ENCODE measurements around the gene STK38.
"Not testable (repeated sequence)": the region's sequence is repeated elsewhere in the genome, so short reads cannot be mapped to it uniquely, and the experiment has no call there.

STK38 gene

DNA sequence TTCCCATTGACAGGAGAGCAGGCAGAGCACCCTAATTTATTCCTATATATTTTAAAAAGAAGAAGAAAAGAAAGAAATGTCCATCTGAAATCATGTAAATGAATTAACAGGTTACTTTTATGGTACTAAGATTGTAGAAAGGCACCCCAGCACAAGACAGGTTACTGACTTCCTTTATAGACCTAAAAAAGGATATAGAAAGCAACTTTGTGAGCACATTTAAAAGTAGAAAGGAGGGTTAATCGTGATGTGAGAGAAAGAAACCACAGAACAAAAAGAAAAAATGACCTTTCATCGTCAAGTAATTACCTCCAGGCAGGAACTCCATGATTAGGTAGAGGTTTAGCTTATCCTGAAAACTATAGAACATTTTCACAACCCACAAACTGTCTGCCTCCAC is 29.9 kb downstream of the STK38 start:
- no peak for DNase-seq

DNA sequence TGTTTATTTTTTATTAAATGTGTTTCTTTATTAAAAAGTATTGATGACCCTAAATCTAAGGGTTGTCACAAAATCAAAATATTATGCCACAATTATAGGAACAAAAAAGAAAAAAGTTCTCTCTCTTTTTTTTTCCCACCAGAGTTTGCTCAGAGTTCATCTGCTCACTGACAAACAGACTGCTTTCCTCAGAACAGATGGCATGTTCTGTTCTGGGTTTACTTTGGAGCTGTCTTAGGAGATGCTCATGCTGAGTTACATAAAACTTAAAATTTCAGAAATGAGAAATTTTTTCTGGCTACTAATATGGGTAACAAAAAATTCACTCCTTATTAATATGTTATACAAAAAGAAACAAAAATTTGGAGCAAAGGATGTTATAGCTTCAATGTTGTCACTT is 30.3 kb downstream of the STK38 start:
- DNase-seq = no peak

DNA sequence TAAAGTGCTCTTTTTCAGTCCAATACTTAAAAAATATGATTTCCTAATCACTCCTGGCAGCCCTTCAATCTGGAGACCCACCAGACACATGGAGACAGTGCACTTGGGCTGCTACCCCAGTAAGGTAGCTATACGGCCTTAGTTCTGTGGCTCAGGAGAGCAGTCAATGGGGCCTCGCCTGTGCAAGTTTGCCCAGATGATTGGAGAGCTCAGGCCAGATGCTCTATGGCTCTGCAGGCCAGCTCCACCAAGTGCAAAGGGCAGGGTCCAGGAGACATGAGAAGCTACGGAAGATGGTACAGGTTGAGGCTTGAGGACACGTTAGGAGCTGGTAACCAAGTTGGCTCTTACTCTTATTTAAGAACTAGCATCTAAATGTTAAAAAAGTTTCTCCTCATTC is 30.7 kb downstream of the STK38 start:
- no peak for DNase-seq

GRCh38 chr6:36515844-36516243 is 31.4 kb downstream of the STK38 start:
- DNase-seq = no peak

DNA sequence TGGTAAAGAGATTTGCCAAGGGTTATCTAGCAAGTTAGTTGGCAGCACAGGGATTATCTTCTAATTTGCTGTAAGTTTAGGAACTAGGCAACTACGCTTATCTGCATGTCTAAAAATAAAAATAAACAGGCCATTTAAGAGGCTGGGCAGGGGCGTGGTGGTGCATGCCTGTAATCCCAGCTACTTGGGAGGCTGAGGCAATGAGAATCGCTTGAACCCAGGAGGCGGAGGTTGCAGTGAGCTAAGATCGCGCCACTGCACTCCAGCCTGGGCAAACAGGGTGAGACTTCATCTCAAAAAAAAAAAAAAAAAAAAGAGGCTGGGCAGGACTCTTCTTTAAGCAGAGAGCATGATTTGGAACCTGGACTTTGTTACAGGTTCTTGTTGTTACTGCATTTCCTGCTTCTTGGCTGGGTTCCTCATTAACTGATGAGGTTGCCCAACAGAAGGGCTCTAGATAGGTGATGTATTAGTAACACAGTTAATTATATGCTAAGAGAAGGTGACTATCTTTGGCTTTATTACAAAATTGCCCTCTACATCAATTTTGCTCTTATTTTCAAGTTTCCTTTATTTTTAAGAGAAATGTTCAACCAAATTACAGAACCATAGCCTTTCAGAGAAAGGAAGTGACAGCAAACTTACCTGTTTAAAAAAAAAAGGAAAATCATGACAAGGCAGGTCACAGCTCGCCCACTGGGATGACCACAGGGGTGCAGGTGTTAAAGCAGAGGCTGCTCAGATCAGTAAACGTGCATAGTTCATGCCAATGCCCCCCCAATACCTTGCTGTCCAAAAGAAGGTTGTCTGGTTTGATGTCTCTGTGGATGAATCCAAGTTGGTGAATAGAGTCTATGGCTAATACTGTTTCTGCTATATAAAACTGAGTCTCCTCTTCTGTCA is 32.5 kb downstream of the STK38 start:
- DNase-seq = no peak

GRCh38 chr6:36510365-36510764 is 36.9 kb downstream of the STK38 start:
- DNase-seq = no peak

- DNase-seq = no peak
Observed at GRCh38 chr6:36508532-36508931, 38.7 kb downstream of the STK38 start.

DNA sequence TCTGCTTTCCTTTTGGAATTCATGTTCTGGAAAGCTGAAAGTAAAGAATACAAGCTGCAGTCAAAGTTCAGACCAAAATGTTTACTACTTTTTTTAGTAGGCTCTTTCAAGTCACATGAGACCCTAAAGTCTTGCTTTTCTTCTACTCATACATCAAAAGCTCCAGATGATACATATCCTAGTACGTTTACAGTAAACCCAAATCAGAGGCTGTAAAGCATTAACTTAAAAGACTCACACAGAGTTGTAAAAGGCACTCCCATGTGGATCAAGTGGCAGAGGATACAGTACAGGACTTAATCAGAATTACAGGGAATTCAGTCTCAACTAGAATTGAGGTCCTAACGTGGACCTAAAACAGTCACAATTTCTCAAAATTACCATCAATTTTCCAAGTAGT is 40.7 kb downstream of the STK38 start:
- no peak for DNase-seq

GRCh38 chr6:36505744-36506534 is 41.3 kb downstream of the STK38 start:
- DNase-seq = no peak

DNA sequence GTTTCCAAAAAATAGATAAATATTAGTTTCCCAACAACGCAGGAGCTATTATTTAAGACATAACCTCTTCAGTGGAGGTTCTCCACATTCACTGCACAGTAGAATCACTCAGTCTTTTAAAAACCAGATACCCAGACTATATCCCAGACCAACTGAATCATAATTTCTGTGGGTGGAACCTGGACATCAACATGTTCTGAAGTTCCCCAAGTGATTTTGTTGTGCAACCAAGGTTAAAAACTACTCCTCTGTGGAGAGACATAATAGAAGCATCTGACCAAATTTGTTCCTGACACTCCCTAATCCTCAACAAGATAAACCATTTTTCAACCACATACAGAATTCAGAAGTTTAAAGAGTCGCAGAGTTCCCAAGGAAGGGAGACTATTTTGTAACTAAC is 42.3 kb downstream of the STK38 start:
- DNase-seq = no peak

DNA sequence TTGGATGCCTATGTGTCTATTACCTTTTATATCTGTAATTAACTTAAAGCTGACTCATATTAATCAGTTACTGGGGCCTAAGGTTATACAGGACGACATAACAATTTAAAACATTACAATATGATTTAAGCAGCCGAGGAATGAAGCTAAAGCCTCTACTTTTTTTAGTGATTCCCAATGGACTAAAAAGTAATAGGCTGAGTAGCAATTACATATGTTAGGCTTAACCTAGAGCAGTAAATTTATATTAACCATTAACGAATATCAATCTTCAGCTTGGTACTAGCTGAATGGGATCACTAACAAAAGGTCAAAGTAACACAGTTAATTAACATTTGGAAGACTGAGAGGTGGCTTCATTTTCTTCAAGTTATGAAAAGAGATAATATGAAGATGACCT is 43.1 kb downstream of the STK38 start:
- no peak for DNase-seq

DNA sequence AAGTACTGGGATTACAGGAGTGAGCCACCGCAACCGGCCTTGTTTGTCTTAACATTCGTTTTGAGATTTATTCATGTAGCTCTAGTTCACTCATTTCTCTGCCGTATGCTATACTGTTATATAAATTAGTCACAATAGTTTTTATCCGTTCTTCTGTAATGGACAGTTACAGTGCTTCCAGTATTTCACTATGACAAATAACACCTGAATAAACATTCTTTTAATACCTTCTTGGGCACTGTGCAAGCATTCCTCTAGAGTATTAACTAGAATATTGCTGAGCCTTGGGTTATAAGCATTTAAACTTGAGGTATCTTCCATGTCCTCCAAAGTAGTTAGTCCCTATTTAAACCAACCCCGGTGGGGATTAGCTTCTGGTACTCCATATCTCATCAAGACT is 45.6 kb downstream of the STK38 start:
- DNase-seq = no peak

- no peak for DNase-seq
Observed at GRCh38 chr6:36499918-36500317, 47.4 kb downstream of the STK38 start.

DNA sequence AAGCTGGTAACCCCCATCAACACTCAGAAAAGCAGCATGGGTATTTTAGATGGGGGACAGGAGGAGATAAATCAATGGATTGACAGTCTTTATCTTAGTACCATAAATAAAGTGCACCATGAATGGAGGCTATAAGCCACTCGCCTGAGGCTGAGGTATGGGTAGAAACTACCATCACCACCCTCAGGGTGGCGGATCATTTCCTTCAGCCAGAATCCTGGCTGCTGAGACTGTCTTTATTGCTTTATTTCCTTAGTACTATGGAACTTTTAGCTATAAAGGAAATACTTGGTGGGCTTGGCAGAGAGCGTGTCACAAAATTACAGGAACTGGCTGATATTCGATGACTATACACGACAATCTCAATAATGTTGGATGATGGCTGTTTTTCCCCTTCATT is 52.2 kb downstream of the STK38 start:
- DNase-seq = no peak

DNA sequence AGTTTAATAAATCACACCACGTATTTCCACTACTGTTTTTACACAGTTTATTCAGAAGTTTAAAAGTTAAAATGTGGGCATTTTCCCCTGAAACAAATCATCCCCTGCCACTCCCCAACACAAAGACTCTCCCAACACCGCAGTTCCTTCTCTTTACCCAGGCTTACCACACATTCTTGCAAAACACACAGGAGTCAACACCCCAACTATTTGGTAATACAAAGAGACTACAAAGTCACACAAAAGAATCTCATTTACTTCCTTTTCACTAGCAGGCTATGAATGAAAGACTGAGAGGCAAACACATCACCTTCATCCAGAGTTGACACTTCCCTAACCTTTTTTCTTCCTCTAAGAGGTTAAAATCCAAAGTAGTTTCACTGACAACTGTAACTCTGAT is 53.4 kb downstream of the STK38 start:
- no peak for DNase-seq

DNA sequence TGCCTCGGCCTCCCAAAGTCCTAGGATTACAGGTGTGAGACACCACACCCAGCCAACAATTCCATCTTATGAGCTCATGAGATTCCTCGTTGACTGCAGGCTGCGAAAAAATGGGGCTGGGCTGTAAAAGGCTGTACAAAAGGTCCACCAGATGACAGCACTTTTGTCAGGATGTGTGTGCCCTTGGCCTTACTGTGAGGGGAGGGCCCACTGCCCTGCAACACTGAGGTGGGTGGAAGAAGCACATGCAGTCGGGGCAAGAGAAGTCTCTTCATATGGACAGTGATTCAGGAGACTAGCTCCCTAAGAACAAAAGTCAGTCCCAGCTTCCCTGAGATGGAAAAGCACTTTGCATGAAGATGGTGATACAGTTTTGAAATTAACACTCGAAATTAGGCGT is 54.0 kb downstream of the STK38 start:
- DNase-seq = no peak

DNA sequence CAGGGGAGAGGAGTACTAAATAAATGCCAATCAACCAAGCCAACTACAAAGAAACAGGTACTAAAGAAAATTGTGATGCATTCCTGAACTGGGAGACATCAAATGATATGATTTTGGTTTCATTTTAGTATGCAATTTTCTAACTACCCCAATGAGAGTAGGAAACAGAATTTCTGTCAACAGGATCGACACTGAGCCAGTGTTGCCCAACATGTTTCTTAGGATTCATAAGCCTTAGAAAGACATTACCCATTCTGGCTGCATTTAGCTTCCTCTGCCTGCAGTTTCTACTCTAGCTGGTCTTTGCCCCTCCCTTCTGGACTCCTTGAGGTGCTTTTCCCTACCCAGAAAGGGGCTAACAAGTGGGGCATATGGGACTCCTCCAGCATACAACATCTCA is 54.7 kb downstream of the STK38 start:
- DNase-seq = no peak

DNA sequence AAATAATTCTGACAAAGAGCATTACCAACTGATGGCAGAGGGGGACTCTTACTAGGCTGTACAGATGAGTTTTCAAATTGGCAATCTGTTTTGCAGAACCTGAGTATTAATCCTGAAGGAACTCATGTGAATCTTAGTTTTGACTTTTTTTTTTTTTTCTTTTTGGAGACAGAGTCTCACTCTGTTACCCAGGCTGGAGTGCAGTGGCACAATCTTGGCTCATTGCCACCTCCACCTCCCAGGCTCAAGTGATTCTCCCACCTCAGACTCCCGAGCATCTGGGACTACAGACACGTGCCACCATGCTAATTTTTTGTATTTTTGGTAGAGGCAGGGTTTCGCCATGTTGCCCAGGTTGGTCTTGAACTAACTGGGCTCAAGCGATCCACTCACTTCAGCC is 55.2 kb downstream of the STK38 start:
- DNase-seq = no peak

- DNase-seq = no peak
Observed at GRCh38 chr6:36491378-36491965, 55.8 kb downstream of the STK38 start.

GRCh38 chr6:36489426-36489825 is 57.9 kb downstream of the STK38 start:
- DNase-seq = no peak

DNA sequence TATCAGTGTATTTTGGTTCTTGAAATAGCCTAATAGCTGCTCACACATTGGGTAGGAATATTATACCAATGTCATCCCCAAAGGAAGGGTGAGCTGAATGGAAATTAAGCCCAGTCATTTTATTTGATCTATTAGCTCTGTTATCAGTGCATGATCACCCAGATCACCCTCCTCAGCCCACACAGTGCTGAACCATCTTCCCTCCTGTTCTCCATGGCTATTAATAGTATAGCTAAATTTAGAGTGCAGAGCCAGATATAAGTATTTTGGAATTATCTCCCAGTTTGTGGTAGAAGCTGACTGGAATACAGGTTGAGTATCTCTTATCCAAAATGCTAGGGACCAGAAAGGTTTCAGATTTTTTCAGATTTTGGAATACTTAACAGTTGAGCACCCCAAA is 59.1 kb downstream of the STK38 start:
- DNase-seq = no peak

- DNase-seq = no peak
Observed at GRCh38 chr6:36487698-36488097, 59.6 kb downstream of the STK38 start.

DNA sequence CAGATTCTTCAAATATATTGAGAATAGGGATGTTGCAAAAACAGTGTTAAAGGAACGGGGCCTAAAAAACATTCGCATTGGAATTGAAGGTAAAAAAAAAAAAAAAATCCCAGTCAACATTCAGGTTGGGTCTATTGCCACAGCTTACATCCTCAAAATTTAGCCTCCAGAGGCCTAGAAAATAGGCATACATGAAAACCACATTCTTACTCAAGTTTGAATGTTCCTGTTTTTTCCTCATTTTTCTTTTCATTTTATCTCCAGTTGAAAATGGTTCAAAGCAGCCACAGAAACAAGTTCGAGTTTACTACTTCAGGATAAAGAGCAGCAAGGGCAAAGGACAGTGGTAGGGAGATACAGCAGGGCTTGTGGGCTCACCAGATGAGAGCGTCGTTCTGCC is 62.5 kb downstream of the STK38 start:
- no peak for DNase-seq

- not testable (repeated sequence) for DNase-seq
Observed at GRCh38 chr6:36483326-36483725, 64.0 kb downstream of the STK38 start.
